GM12864 (cell line): ENCODE results near the gene HYLS1.
"Not testable (repeated sequence)": the region's sequence is repeated elsewhere in the genome, so short reads cannot be mapped to it uniquely, and the experiment has no call there.

Source experiments
- DNase-seq: peaks from one replicate; pipeline ENCODE4 v3.0.0-alpha.2; 2011; ENCODE audit warnings: low read depth
- H3K4me3 ChIP-seq: 2 replicates; pipeline ENCODE4 v1.5.1; 2011; ENCODE audit warnings: mild to moderate bottlenecking, low read depth, low read length, control low read depth
- CTCF ChIP-seq: IDR thresholded peaks from 2 replicates; pipeline ENCODE4 v1.5.1; 2011; ENCODE audit warnings: low read depth, mild to moderate bottlenecking, moderate library complexity, low read length, control low read depth, inconsistent platforms; ENCODE audit errors: missing control alignments

The HYLS1 gene

GRCh38 chr11:125903711-125904659 lies 16.5 kb downstream of the HYLS1 start, which contains the start of gene DDX25:
DDX25 (plus strand) TSS chr11:125904508; CDS start chr11:125904518, 10 bp downstream.
- no peak for TF ChIP-seq CTCF
- H3K4me3 ChIP-seq = no peak within 1 kb of the TSS; the same call in 1 of the 2 replicates

GRCh38 chr11:125904678-125905077 lies 17.2 kb downstream of the HYLS1 start:
- TF ChIP-seq CTCF = no peak
- DNase-seq = no peak

More at GRCh38 chr11:125903711-125904659, 16.5 kb downstream of the HYLS1 start, which contains the start of gene DDX25:
- DNase-seq = no peak

GRCh38 chr11:125910226-125910849 lies 22.9 kb downstream of the HYLS1 start:
- TF ChIP-seq CTCF = no peak
- DNase-seq = no peak
- H3K4me3 ChIP-seq = no peak overlapping the region

More at GRCh38 chr11:125904678-125905077, 17.2 kb downstream of the HYLS1 start:
- no peak overlapping the region for H3K4me3 ChIP-seq

GRCh38 chr11:125914601-125915000 lies 27.1 kb downstream of the HYLS1 start:
- not testable (repeated sequence) for H3K4me3 ChIP-seq, DNase-seq

- TF ChIP-seq CTCF = no peak
- DNase-seq = no peak
Observed at GRCh38 chr11:125916683-125917347, 29.3 kb downstream of the HYLS1 start.

GRCh38 chr11:125918140-125918840 lies 30.8 kb downstream of the HYLS1 start:
- DNase-seq = no peak
- no peak overlapping the region for H3K4me3 ChIP-seq
- TF ChIP-seq CTCF = no peak

More at GRCh38 chr11:125916683-125917347, 29.3 kb downstream of the HYLS1 start:
- H3K4me3 ChIP-seq = no peak overlapping the region

GRCh38 chr11:125921042-125921441 lies 33.6 kb downstream of the HYLS1 start:
- TF ChIP-seq CTCF = no peak
- no peak overlapping the region for H3K4me3 ChIP-seq
- no peak for DNase-seq
